Measurements from ENCODE around the gene NCF4.

Gene NCF4

GRCh38 chr22:36904260-36904880 lies 43.6 kb downstream of the NCF4 start:
- Histone ChIP-seq H3K9me3 (ENCODE audit: control insufficient read depth, insufficient read depth, low read depth, low read length) (no peaks in the 10 kb centered on the region), H3K36me3 (ENCODE audit: control insufficient read depth in 2 of 2, insufficient read depth in 1 of 2, low read length in 2 of 2) (no peaks in the 10 kb centered on the region), H3K4me3 (ENCODE audit: low read depth, low read length) (no peak overlapping the region), H3K4me1 (ENCODE audit: control insufficient read depth, insufficient read depth, low read length) (no peaks in the 10 kb centered on the region), H3K27ac (ENCODE audit: extremely low read depth, low read depth, low read length) (no peak overlapping the region)
- ChIA-PET POLR2A (no interaction called here), CTCF (interaction anchor here (0.7 to 1.7 kb wide), 5 partner anchors 12 to 376 kb away, joined by 3 to 4 read pairs (median 3); no protein-coding TSS in a partner anchor)
- TF ChIP-seq ZNF670 (tag by site-specific recombination; IDR thresholded peaks at IDR 0.05; ENCODE audit: low read depth) = no peak
- TF ChIP-seq ZBTB17 (tag by site-specific recombination; IDR thresholded peaks at IDR 0.05) = no peak
- TF ChIP-seq ZNF391 (tag by site-specific recombination; IDR thresholded peaks at IDR 0.05; ENCODE audit: borderline replicate concordance, low read depth) = no peak
- no peak for TF ChIP-seq ZBTB8A (tag by site-specific recombination; IDR thresholded peaks at IDR 0.05)
- TF ChIP-seq, protein P1, sequence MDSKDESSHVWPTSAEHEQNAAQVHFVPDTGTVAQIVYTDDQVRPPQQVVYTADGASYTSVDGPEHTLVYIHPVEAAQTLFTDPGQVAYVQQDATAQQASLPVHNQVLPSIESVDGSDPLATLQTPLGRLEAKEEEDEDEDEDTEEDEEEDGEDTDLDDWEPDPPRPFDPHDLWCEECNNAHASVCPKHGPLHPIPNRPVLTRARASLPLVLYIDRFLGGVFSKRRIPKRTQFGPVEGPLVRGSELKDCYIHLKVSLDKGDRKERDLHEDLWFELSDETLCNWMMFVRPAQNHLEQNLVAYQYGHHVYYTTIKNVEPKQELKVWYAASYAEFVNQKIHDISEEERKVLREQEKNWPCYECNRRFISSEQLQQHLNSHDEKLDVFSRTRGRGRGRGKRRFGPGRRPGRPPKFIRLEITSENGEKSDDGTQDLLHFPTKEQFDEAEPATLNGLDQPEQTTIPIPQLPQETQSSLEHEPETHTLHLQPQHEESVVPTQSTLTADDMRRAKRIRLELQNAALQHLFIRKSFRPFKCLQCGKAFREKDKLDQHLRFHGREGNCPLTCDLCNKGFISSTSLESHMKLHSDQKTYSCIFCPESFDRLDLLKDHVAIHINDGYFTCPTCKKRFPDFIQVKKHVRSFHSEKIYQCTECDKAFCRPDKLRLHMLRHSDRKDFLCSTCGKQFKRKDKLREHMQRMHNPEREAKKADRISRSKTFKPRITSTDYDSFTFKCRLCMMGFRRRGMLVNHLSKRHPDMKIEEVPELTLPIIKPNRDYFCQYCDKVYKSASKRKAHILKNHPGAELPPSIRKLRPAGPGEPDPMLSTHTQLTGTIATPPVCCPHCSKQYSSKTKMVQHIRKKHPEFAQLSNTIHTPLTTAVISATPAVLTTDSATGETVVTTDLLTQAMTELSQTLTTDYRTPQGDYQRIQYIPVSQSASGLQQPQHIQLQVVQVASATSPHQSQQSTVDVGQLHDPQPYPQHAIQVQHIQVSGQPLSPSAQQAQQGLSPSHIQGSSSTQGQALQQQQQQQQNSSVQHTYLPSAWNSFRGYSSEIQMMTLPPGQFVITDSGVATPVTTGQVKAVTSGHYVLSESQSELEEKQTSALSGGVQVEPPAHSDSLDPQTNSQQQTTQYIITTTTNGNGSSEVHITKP (tag by site-specific recombination; IDR thresholded peaks at IDR 0.05) = no peak
- no peak for TF ChIP-seq ZBTB48 (tag by site-specific recombination; IDR thresholded peaks at IDR 0.05)
- no peak for TF ChIP-seq ZSCAN18 (tag by site-specific recombination; IDR thresholded peaks at IDR 0.05)
- no peak for TF ChIP-seq IKZF3 (tag by site-specific recombination; IDR thresholded peaks at IDR 0.05)
- no peak for TF ChIP-seq ZNF211 (tag by site-specific recombination; IDR thresholded peaks at IDR 0.05; ENCODE audit: low read depth)
- TF ChIP-seq ZNF416 (tag by site-specific recombination; IDR thresholded peaks at IDR 0.05) = no peak
- no peak for TF ChIP-seq PRDM1 (tag by site-specific recombination; IDR thresholded peaks at IDR 0.05)

GRCh38 chr22:36907253-36908195 lies 46.7 kb downstream of the NCF4 start:
- TF ChIP-seq, protein P2, sequence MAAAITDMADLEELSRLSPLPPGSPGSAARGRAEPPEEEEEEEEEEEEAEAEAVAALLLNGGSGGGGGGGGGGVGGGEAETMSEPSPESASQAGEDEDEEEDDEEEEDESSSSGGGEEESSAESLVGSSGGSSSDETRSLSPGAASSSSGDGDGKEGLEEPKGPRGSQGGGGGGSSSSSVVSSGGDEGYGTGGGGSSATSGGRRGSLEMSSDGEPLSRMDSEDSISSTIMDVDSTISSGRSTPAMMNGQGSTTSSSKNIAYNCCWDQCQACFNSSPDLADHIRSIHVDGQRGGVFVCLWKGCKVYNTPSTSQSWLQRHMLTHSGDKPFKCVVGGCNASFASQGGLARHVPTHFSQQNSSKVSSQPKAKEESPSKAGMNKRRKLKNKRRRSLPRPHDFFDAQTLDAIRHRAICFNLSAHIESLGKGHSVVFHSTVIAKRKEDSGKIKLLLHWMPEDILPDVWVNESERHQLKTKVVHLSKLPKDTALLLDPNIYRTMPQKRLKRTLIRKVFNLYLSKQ (tag by site-specific recombination; IDR thresholded peaks at IDR 0.05; ENCODE audit: borderline replicate concordance) = no peak
- TF ChIP-seq ZNF394 (tag by site-specific recombination; IDR thresholded peaks at IDR 0.05; ENCODE audit: borderline replicate concordance) = no peak
- TF ChIP-seq ZBTB21 (tag by site-specific recombination; IDR thresholded peaks at IDR 0.05) = no peak
- TF ChIP-seq ZNF148 (tag by site-specific recombination; IDR thresholded peaks at IDR 0.05; ENCODE audit: borderline replicate concordance) = no peak
- no peak for TF ChIP-seq ZNF174 (tag by site-specific recombination; IDR thresholded peaks at IDR 0.05)
- no peak for TF ChIP-seq REPIN1 (tag by site-specific recombination; IDR thresholded peaks at IDR 0.05; ENCODE audit: low read depth)
- no peak overlapping the region for H3K4me3 ChIP-seq (ENCODE audit: low read depth, low read length)
- H3K9me3 ChIP-seq (ENCODE audit: control insufficient read depth, insufficient read depth, low read depth, low read length) = no peaks in the 10 kb centered on the region
- no peak overlapping the region for H3K27ac ChIP-seq (ENCODE audit: extremely low read depth, low read depth, low read length)
- H3K4me1 ChIP-seq (ENCODE audit: control insufficient read depth, insufficient read depth, low read length) = no peaks in the 10 kb centered on the region
- ChIA-PET POLR2A (no interaction called here), CTCF (interaction anchor here (0.6 to 2.1 kb wide), 4 partner anchors 51 to 81 kb away, joined by 3 to 7 read pairs (median 3); no protein-coding TSS in a partner anchor)
- no peaks in the 10 kb centered on the region for H3K36me3 ChIP-seq (ENCODE audit: control insufficient read depth in 2 of 2, insufficient read depth in 1 of 2, low read length in 2 of 2)

All from HEK293 (cell line).